CD4-positive, alpha-beta memory T cell (primary cell): Measurements from ENCODE around the gene XIRP2. TPM values are rescaled to one million over a fixed set of nuclear protein-coding genes. Genes with fewer than 3 reads are reported as not detected.

Experiments
- CTCF ChIA-PET: fragments of 350-600 bp; sonication (Branson Sonifier 250); formaldehyde crosslinking; loops from one replicate; lab custom pipeline; 2021; ENCODE audit warnings: inconsistent platforms; ENCODE audit not compliant: partially characterized antibody; lab: Charles Lee
- POLR2A ChIA-PET: fragments of 350-600 bp; sonication (Branson Sonifier 250); formaldehyde crosslinking; loops from one replicate; lab custom pipeline; 2021; ENCODE audit not compliant: partially characterized antibody; lab: Charles Lee
- DNase-seq, 5 donors: peaks; one replicate each; pipeline versions ENCODE4 v3.0.0 to v3.0.0-alpha.2; 2020 to 2022; ENCODE audit warnings: mixed read lengths in 1 of 5
- H3K27ac ChIP-seq: one replicate; pipeline ENCODE4 v1.7.0; 2013; ENCODE audit warnings: low read depth, low read length
- H3K27me3 ChIP-seq: 2 replicates; pipeline ENCODE4 v1.7.0; 2013; ENCODE audit warnings: mild to moderate bottlenecking, low read length, moderate library complexity; ENCODE audit not compliant: insufficient read depth
- H3K36me3 ChIP-seq: 2 replicates; pipeline ENCODE4 v1.7.0; 2013; ENCODE audit warnings: mild to moderate bottlenecking, low read length, moderate library complexity; ENCODE audit not compliant: insufficient read depth
- H3K4me1 ChIP-seq: 2 replicates; pipeline ENCODE4 v1.7.0; 2013; ENCODE audit warnings: mild to moderate bottlenecking, low read length, moderate library complexity; ENCODE audit not compliant: insufficient read depth
- H3K4me3 ChIP-seq, 2 donors: one replicate each; pipeline ENCODE4 v1.7.0; 2013; ENCODE audit warnings: low read length in 2 of 2, mild to moderate bottlenecking in 1 of 2
- H3K9me3 ChIP-seq, 2 donors: one replicate each; pipeline ENCODE4 v1.7.0; 2013; ENCODE audit warnings: low read length in 2 of 2, control low read depth in 1 of 2; ENCODE audit not compliant: control insufficient read depth in 1 of 2
- H3K27ac Mint-ChIP-seq, 7 donors: one replicate each; pipeline ENCODE4 v1.8.0; 2020 to 2021; ENCODE audit warnings: mixed read lengths in 7 of 7, mild to moderate bottlenecking in 6 of 7, inconsistent platforms in 3 of 7, moderate library complexity in 3 of 7
- H3K27me3 Mint-ChIP-seq, 2 donors: one replicate each; pipeline ENCODE4 v1.8.0; 2020 to 2021; ENCODE audit warnings: mixed read lengths in 2 of 2
- H3K36me3 Mint-ChIP-seq, 2 donors: one replicate each; pipeline ENCODE4 v1.8.0; 2020 to 2021; ENCODE audit warnings: mixed read lengths in 2 of 2, inconsistent platforms in 1 of 2, mild to moderate bottlenecking in 1 of 2
- H3K4me1 Mint-ChIP-seq, 4 donors: one replicate each; pipeline ENCODE4 v1.8.0; 2020 to 2021; ENCODE audit warnings: mixed read lengths in 4 of 4, mild to moderate bottlenecking in 1 of 4
- H3K4me3 Mint-ChIP-seq, 8 donors: one replicate each; pipeline ENCODE4 v1.8.0; 2020 to 2021; ENCODE audit warnings: mixed read lengths in 8 of 8, mild to moderate bottlenecking in 7 of 8, moderate library complexity in 6 of 8, inconsistent platforms in 3 of 8
- H3K9me3 Mint-ChIP-seq, 8 donors: one replicate each; pipeline ENCODE4 v1.8.0; 2020 to 2021; ENCODE audit warnings: mixed read lengths in 8 of 8, mild to moderate bottlenecking in 5 of 8, inconsistent platforms in 3 of 8, moderate library complexity in 1 of 8
- intact Hi-C: fragments of 100-400 bp; cut with micrococcal nuclease; formaldehyde crosslinking; loops from one replicate; pipeline ENCODE4 v1.15.1; 2023
- polyA plus RNA-seq, 2 donors: library from polyadenylated mRNA; unstranded; fragments of 300-500 nt; fragmentation: Illumina TruSeq; gene quantifications; one replicate each; pipeline ENCODE4 v1.2.3, GENCODE V29; 2021
- total RNA-seq, 2 experiments: library from RNA; stranded (reverse); gene quantifications; one replicate each; pipeline ENCODE4 v1.2.3, GENCODE V29; 2021

Gene XIRP2
- total and polyA plus RNA-seq, 4 experiments from 2014 or later: not detected

GRCh38 chr2:166960702-166961270 lies 72.5 kb downstream of the XIRP2 start:
- Mint-ChIP-seq H3K4me3 (no peak overlapping the region), H3K4me1 (peaks cover 0 to 4% (median 2%) of the 10 kb centered on the region in 4 donors), H3K27me3 (no peaks in the 10 kb centered on the region), H3K9me3 (peaks cover 0 to 4% (median 0%) of the 10 kb centered on the region in 8 donors), H3K36me3 (no peaks in the 10 kb centered on the region), H3K27ac (no peak overlapping the region)
- Histone ChIP-seq H3K36me3 (no peaks in the 10 kb centered on the region), H3K4me3 (no peak overlapping the region), H3K27ac (no peak overlapping the region), H3K9me3 (no peaks in the 10 kb centered on the region), H3K4me1 (no peaks in the 10 kb centered on the region), H3K27me3 (no peaks in the 10 kb centered on the region)
- ChIA-PET CTCF (interaction anchor here (1.2 kb wide), 1 partner anchor 10 kb away, joined by 3 read pairs; no protein-coding TSS in a partner anchor), POLR2A (no interaction called here)
- no peak for DNase-seq
- intact Hi-C loops: no loop called here

- intact Hi-C loops: no loop called here
- Mint-ChIP-seq H3K9me3 (peaks cover 0 to 4% (median 0%) of the 10 kb centered on the region in 8 donors), H3K27ac (no peak overlapping the region), H3K4me1 (peaks cover 0 to 4% (median 2%) of the 10 kb centered on the region in 4 donors), H3K4me3 (no peak overlapping the region), H3K27me3 (no peaks in the 10 kb centered on the region), H3K36me3 (no peaks in the 10 kb centered on the region)
- POLR2A ChIA-PET: no interaction called here
- Histone ChIP-seq H3K27me3 (no peaks in the 10 kb centered on the region), H3K4me1 (no peaks in the 10 kb centered on the region), H3K36me3 (no peaks in the 10 kb centered on the region), H3K4me3 (no peak overlapping the region), H3K27ac (no peak overlapping the region), H3K9me3 (no peaks in the 10 kb centered on the region)
- CTCF ChIA-PET: no interaction called here
- DNase-seq: no peak
These were observed 73.7 kb downstream of the XIRP2 start for GRCh38 chr2:166961933-166962332.

GRCh38 chr2:166969486-166969885 lies 81.2 kb downstream of the XIRP2 start:
- Mint-ChIP-seq H3K9me3 (peaks cover 0 to 5% (median 0%) of the 10 kb centered on the region in 8 donors), H3K4me1 (no peaks in the 10 kb centered on the region)
- CTCF ChIA-PET: no interaction called here

GRCh38 chr2:166972002-166972401 lies 83.7 kb downstream of the XIRP2 start:
- Histone ChIP-seq H3K36me3 (no peaks in the 10 kb centered on the region), H3K4me3 (no peak overlapping the region), H3K4me1 (no peaks in the 10 kb centered on the region), H3K27me3 (no peaks in the 10 kb centered on the region), H3K27ac (no peak overlapping the region), H3K9me3 (no peaks in the 10 kb centered on the region)
- Mint-ChIP-seq H3K36me3 (no peaks in the 10 kb centered on the region), H3K9me3 (peaks cover 0 to 11% (median 1%) of the 10 kb centered on the region in 8 donors), H3K4me1 (no peaks in the 10 kb centered on the region), H3K27ac (no peak overlapping the region), H3K27me3 (no peaks in the 10 kb centered on the region), H3K4me3 (no peak overlapping the region)
- intact Hi-C loops: no loop called here
- ChIA-PET POLR2A (no interaction called here), CTCF (no interaction called here)
- DNase-seq: no peak

More at GRCh38 chr2:166969486-166969885, 81.2 kb downstream of the XIRP2 start:
- H3K4me3 Mint-ChIP-seq: no peak overlapping the region
- no peak for DNase-seq
- H3K36me3 ChIP-seq: no peaks in the 10 kb centered on the region
- no peaks in the 10 kb centered on the region for H3K9me3 ChIP-seq
- POLR2A ChIA-PET: no interaction called here
- no peaks in the 10 kb centered on the region for H3K27me3 Mint-ChIP-seq
- H3K36me3 Mint-ChIP-seq: no peaks in the 10 kb centered on the region
- no peak overlapping the region for H3K4me3 ChIP-seq
- H3K27me3 ChIP-seq: no peaks in the 10 kb centered on the region
- H3K27ac Mint-ChIP-seq: no peak overlapping the region
- H3K4me1 ChIP-seq: no peaks in the 10 kb centered on the region
- intact Hi-C loops: no loop called here
- H3K27ac ChIP-seq: no peak overlapping the region

- no peaks in the 10 kb centered on the region for H3K4me1 ChIP-seq
- Mint-ChIP-seq H3K4me1 (no peaks in the 10 kb centered on the region), H3K27ac (no peak overlapping the region), H3K9me3 (peaks cover 0 to 11% (median 1%) of the 10 kb centered on the region in 8 donors), H3K36me3 (no peaks in the 10 kb centered on the region), H3K4me3 (no peak overlapping the region), H3K27me3 (no peaks in the 10 kb centered on the region)
- POLR2A ChIA-PET: no interaction called here
- H3K27ac ChIP-seq: no peak overlapping the region
- H3K27me3 ChIP-seq: no peaks in the 10 kb centered on the region
- H3K9me3 ChIP-seq: no peaks in the 10 kb centered on the region
- intact Hi-C loops: no loop called here
- no peak for DNase-seq
- no peaks in the 10 kb centered on the region for H3K36me3 ChIP-seq
- H3K4me3 ChIP-seq: no peak overlapping the region
- CTCF ChIA-PET: no interaction called here
These were observed 84.1 kb downstream of the XIRP2 start for GRCh38 chr2:166972418-166972817.

- intact Hi-C loops: no loop called here
- H3K9me3 ChIP-seq: no peaks in the 10 kb centered on the region
- H3K27ac ChIP-seq: no peak overlapping the region
- no peaks in the 10 kb centered on the region for H3K27me3 ChIP-seq
- Mint-ChIP-seq H3K4me1 (no peaks in the 10 kb centered on the region), H3K36me3 (no peaks in the 10 kb centered on the region), H3K4me3 (no peak overlapping the region), H3K27ac (no peak overlapping the region), H3K9me3 (peaks cover 0 to 24% (median 9%) of the 10 kb centered on the region in 8 donors), H3K27me3 (no peaks in the 10 kb centered on the region)
- H3K4me3 ChIP-seq: no peak overlapping the region
- H3K4me1 ChIP-seq: no peaks in the 10 kb centered on the region
- DNase-seq: no peak
- no peaks in the 10 kb centered on the region for H3K36me3 ChIP-seq
- POLR2A ChIA-PET: no interaction called here
- CTCF ChIA-PET: no interaction called here
These were observed 95.9 kb downstream of the XIRP2 start for GRCh38 chr2:166984188-166984587.

GRCh38 chr2:166984797-166985196 lies 96.5 kb downstream of the XIRP2 start:
- intact Hi-C loops: no loop called here
- Histone ChIP-seq H3K4me3 (no peak overlapping the region), H3K36me3 (no peaks in the 10 kb centered on the region), H3K27ac (no peak overlapping the region), H3K27me3 (no peaks in the 10 kb centered on the region), H3K4me1 (no peaks in the 10 kb centered on the region), H3K9me3 (no peaks in the 10 kb centered on the region)
- Mint-ChIP-seq H3K27me3 (no peaks in the 10 kb centered on the region), H3K9me3 (peaks cover 0 to 24% (median 9%) of the 10 kb centered on the region in 8 donors), H3K4me1 (no peaks in the 10 kb centered on the region), H3K36me3 (no peaks in the 10 kb centered on the region), H3K27ac (no peak overlapping the region), H3K4me3 (no peak overlapping the region)
- POLR2A ChIA-PET: no interaction called here
- CTCF ChIA-PET: no interaction called here
- DNase-seq: no peak
